ENCODE measurements around the gene ZNF23. TPM values are rescaled to one million over a fixed set of nuclear protein-coding genes. Genes with fewer than 3 reads are reported as not detected.

The ZNF23 gene
- total RNA-seq, 4 donors from 2014 or later = 2.4 to 12.8 (median 7.5) TPM

- Histone ChIP-seq H3K4me3 (no peak overlapping the region), H3K36me3 (no peaks in the 10 kb centered on the region), H3K9me3 (no peaks in the 10 kb centered on the region), H3K27me3 (no peaks in the 10 kb centered on the region), H3K4me1 (peaks cover 3 to 6% of the 10 kb centered on the region in 2 donors), H3K27ac (no peak overlapping the region)
- TF ChIP-seq POLR2A (IDR thresholded peaks at IDR 0.05) (no peak), CTCF (IDR thresholded peaks at IDR 0.05) (no peak)
- no peak for DNase-seq
- intact Hi-C loops (cut with DNase I; ENCODE audit: low total_unique reads) = no loop called here
These were observed 18.9 kb upstream of the ZNF23 start for GRCh38 chr16:71480956-71481355.

- intact Hi-C loops (cut with DNase I; ENCODE audit: low total_unique reads) = no loop called here
- no peaks in the 10 kb centered on the region for H3K36me3 ChIP-seq
- H3K27ac ChIP-seq = no peak overlapping the region
These were observed 17.4 kb upstream of the ZNF23 start for GRCh38 chr16:71479420-71479819.

GRCh38 chr16:71476457-71477124 is 14.5 kb upstream of the ZNF23 start:
- Histone ChIP-seq H3K27ac (no peak overlapping the region), H3K4me1 (no peaks in the 10 kb centered on the region), H3K27me3 (no peaks in the 10 kb centered on the region), H3K36me3 (no peaks in the 10 kb centered on the region), H3K4me3 (no peak overlapping the region), H3K9me3 (no peaks in the 10 kb centered on the region)
- no peak for TF ChIP-seq POLR2A (IDR thresholded peaks at IDR 0.05)
- TF ChIP-seq CTCF (IDR thresholded peaks at IDR 0.05) = no peak
- DNase-seq = no peak
- intact Hi-C loops (cut with DNase I; ENCODE audit: low total_unique reads) = no loop called here

More at GRCh38 chr16:71479420-71479819, 17.4 kb upstream of the ZNF23 start:
- TF ChIP-seq CTCF (IDR thresholded peaks at IDR 0.05) (no peak), POLR2A (IDR thresholded peaks at IDR 0.05) (no peak)
- no peak for DNase-seq
- Histone ChIP-seq H3K9me3 (no peaks in the 10 kb centered on the region), H3K27me3 (no peaks in the 10 kb centered on the region), H3K4me1 (peaks cover 3 to 6% of the 10 kb centered on the region in 2 donors), H3K4me3 (no peak overlapping the region)

- TF ChIP-seq CTCF (IDR thresholded peaks at IDR 0.05) (no peak), POLR2A (IDR thresholded peaks at IDR 0.05) (no peak)
- Histone ChIP-seq H3K4me1 (no peaks in the 10 kb centered on the region), H3K27me3 (no peaks in the 10 kb centered on the region), H3K36me3 (no peaks in the 10 kb centered on the region), H3K9me3 (no peaks in the 10 kb centered on the region), H3K27ac (no peak overlapping the region), H3K4me3 (no peak overlapping the region)
- intact Hi-C loops (cut with DNase I; ENCODE audit: low total_unique reads) = no loop called here
- DNase-seq = no peak
These were observed 12.8 kb upstream of the ZNF23 start for GRCh38 chr16:71474864-71475263.

GRCh38 chr16:71473891-71474290 is 11.8 kb upstream of the ZNF23 start:
- H3K36me3 ChIP-seq = no peaks in the 10 kb centered on the region

More at GRCh38 chr16:71473891-71474290, 11.8 kb upstream of the ZNF23 start:
- no peaks in the 10 kb centered on the region for H3K27me3 ChIP-seq
- no peaks in the 10 kb centered on the region for H3K9me3 ChIP-seq
- no peak overlapping the region for H3K4me3 ChIP-seq
- intact Hi-C loops (cut with DNase I; ENCODE audit: low total_unique reads) = no loop called here
- TF ChIP-seq CTCF (IDR thresholded peaks at IDR 0.05) = no peak
- no peaks in the 10 kb centered on the region for H3K4me1 ChIP-seq
- no peak overlapping the region for H3K27ac ChIP-seq
- no peak for DNase-seq
